Activated naive CD4-positive, alpha-beta T cell treated with anti-CD3 and anti-CD28 coated beads for 36 hours (primary cell): ENCODE data around the gene ATG12. TPM values are rescaled to one million over a fixed set of nuclear protein-coding genes. Genes with fewer than 3 reads are reported as not detected.
"Not testable (repeated sequence)": the region's sequence is repeated elsewhere in the genome, so short reads cannot be mapped to it uniquely, and the experiment has no call there.

Source experiments
- CTCF ChIA-PET: fragments of 350-600 bp; sonication (Branson Sonifier 250); formaldehyde crosslinking; loops from one replicate; lab custom pipeline; 2021; ENCODE audit warnings: antibody characterized with exemption; lab: Charles Lee
- DNase-seq: peaks from one replicate; pipeline ENCODE4 v3.0.0-alpha.2; 2020
- H3K27ac Mint-ChIP-seq: one replicate; pipeline ENCODE4 v1.8.0; 2021; ENCODE audit warnings: mild to moderate bottlenecking, mixed read lengths
- H3K27me3 Mint-ChIP-seq: one replicate; pipeline ENCODE4 v1.8.0; 2021; ENCODE audit warnings: low read depth, mixed read lengths
- H3K36me3 Mint-ChIP-seq: one replicate; pipeline ENCODE4 v1.8.0; 2021; ENCODE audit warnings: low read depth, mixed read lengths
- H3K4me1 Mint-ChIP-seq: one replicate; pipeline ENCODE4 v1.8.0; 2021; ENCODE audit warnings: low read depth, mixed read lengths
- H3K4me3 Mint-ChIP-seq: one replicate; pipeline ENCODE4 v1.8.0; 2021; ENCODE audit warnings: mild to moderate bottlenecking, moderate library complexity, mixed read lengths
- H3K9me3 Mint-ChIP-seq: one replicate; pipeline ENCODE4 v1.8.0; 2021; ENCODE audit warnings: mixed read lengths
- intact Hi-C: fragments of 100-400 bp; cut with micrococcal nuclease; formaldehyde crosslinking; loops from one replicate; pipeline ENCODE4 v1.15.1; 2023
- total RNA-seq, 2 experiments: library from RNA; stranded (reverse); gene quantifications; one replicate each; pipeline ENCODE4 v1.2.3, GENCODE V29; 2021

The ATG12 gene
- total RNA-seq, 2 experiments from 2014 or later: 39.1 to 41.3 TPM

DNA sequence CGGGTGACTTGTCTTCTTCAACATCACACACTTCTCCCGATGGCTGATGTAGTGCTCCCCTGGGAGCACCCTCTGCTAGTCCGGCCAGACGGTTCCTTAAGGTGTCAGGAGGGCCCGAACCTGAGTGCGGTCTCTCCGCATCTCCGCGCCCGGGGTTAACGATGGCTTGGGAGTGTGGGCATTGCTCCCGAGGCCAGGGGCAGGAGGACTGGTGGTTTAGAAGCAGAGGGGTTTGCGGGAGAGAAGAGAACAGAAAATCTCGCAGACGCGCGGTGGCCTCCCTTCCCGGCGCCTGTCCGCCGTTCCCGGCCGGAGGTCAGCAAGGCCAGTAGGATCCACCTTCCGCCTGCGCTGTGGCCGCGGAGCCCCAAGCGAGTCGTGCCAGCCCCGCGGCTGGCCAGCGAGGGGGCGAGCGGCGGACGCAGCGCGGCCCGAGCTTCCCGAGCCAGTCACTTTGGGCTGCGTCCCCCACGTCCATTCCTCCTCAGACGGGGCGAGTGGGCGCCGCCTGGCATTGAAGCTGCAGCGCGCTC lies 25.6 kb downstream of the ATG12 start:
- H3K36me3 Mint-ChIP-seq: no peaks in the 10 kb centered on the region
- intact Hi-C loops: loop anchor here (1.0 kb wide), 1 partner anchor 26 kb away; the partner anchor contains the start of genes AP3S1 and ATG12
- no peaks in the 10 kb centered on the region for H3K9me3 Mint-ChIP-seq
- H3K27me3 Mint-ChIP-seq: peaks cover 70% of the 10 kb centered on the region
- H3K4me3 Mint-ChIP-seq: peak overlapping the region; percentile 61
- CTCF ChIA-PET: interaction anchor here (1.1 kb wide), 1 partner anchor 15 kb away, joined by 3 read pairs; no protein-coding TSS in a partner anchor
- no peak for DNase-seq
- H3K27ac Mint-ChIP-seq: no peak overlapping the region
- H3K4me1 Mint-ChIP-seq: peaks cover 13% of the 10 kb centered on the region

DNA sequence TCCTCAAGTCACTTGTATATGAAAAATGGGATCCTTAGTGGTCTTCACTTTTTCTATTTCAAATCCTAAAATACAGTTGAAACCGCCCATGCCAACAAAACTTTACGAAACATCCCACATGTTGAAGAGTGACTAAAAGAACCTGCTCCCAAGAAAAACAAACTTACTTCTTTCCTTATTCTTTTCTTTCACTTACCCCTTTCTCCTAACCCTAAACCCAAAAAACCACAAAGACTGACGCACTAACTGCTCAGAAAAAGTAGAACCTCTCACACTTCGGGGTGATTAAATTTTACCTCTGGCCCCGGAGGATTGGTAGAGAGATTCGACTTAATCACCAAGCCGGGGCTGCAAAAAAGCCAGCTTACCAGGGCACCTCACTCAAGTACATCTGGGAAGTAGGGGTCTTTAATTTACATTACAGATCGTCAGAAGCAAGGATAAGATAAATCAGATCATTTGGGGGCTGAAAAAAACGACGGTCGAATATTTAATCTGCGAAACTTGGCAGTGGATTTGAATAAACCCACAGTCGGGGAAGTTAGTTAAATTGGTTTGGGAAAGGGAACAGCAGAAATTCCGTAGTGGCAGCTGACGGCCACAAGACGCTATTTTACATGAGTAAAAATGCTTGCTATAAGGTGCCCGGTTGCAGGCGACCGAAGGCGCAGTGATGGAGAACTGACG lies 26.2 kb downstream of the ATG12 start:
- no peaks in the 10 kb centered on the region for H3K9me3 Mint-ChIP-seq
- H3K27me3 Mint-ChIP-seq: peaks cover 67% of the 10 kb centered on the region
- H3K36me3 Mint-ChIP-seq: no peaks in the 10 kb centered on the region
- CTCF ChIA-PET: interaction anchor here (1.1 to 1.4 kb wide), 2 partner anchors 16 to 253 kb away, joined by 3 to 5 read pairs; no protein-coding TSS in a partner anchor
- H3K27ac Mint-ChIP-seq: no peak overlapping the region
- H3K4me3 Mint-ChIP-seq: peak overlapping the region; percentile 53
- H3K4me1 Mint-ChIP-seq: peaks cover 13% of the 10 kb centered on the region
- no peak for DNase-seq
- intact Hi-C loops: loop anchor here (1.0 kb wide), 1 partner anchor 26 kb away; the partner anchor contains the start of genes AP3S1 and ATG12

DNA sequence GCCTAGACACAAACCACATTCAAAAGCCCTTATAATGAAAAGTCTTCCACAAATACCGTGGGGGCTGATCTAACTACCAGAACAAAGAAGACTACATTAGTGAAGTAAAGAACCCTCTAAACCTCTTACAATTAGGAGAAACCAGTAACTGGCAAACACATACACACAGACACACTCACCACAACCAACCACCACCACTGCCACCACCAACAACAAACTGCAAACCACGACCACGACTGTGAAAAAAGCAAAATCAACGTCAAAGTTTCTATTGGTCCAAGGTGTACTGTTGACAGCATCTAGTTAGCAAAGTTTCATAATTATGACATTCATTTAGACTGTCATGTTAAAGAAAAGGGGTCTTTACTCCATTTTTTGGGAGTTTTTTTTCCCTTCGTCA lies 27.6 kb downstream of the ATG12 start:
- Mint-ChIP-seq H3K36me3 (no peaks in the 10 kb centered on the region), H3K27ac (no peak overlapping the region), H3K27me3 (peaks cover 58% of the 10 kb centered on the region), H3K4me3 (no peak overlapping the region), H3K4me1 (peaks cover 13% of the 10 kb centered on the region), H3K9me3 (no peaks in the 10 kb centered on the region)
- DNase-seq: no peak
- CTCF ChIA-PET: interaction anchor here (0.6 to 1.4 kb wide), 3 partner anchors 255 to 561 kb away, joined by 3 to 5 read pairs (median 3); no protein-coding TSS in a partner anchor
- intact Hi-C loops: no loop called here

DNA sequence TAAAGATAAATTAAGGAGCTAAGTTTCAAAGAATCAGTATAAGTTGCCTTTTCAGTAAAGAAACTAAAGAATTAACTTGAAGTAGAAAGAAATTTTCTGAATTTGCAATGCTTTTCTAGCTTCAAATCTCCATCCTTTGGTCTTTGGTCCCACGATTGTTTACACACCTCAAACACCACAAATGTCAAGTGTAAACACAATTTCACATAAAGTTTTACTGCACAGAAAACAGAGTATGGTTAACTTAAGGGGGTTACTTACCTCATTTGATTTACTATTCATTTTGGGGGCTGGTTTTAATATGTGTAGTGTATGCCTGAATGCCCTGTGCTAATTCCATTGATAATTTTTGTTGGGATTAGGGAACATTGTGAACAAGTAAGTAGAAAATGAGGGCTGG lies 29.0 kb downstream of the ATG12 start:
- no peaks in the 10 kb centered on the region for H3K9me3 Mint-ChIP-seq
- peaks cover 17% of the 10 kb centered on the region for H3K4me1 Mint-ChIP-seq
- CTCF ChIA-PET: interaction anchor here (0.6 kb wide), 2 partner anchors 16 to 198 kb away, joined by 3 to 4 read pairs; no protein-coding TSS in a partner anchor
- H3K27ac Mint-ChIP-seq: no peak overlapping the region
- DNase-seq: no peak
- H3K4me3 Mint-ChIP-seq: no peak overlapping the region
- intact Hi-C loops: no loop called here
- no peaks in the 10 kb centered on the region for H3K36me3 Mint-ChIP-seq
- peaks cover 50% of the 10 kb centered on the region for H3K27me3 Mint-ChIP-seq

- H3K4me3 Mint-ChIP-seq: no peak overlapping the region
- no peak for DNase-seq
- intact Hi-C loops: no loop called here
- H3K36me3 Mint-ChIP-seq: no peaks in the 10 kb centered on the region
- CTCF ChIA-PET: no interaction called here
- peaks cover 23% of the 10 kb centered on the region for H3K4me1 Mint-ChIP-seq
- H3K27me3 Mint-ChIP-seq: peaks cover 45% of the 10 kb centered on the region
- no peak overlapping the region for H3K27ac Mint-ChIP-seq
- no peaks in the 10 kb centered on the region for H3K9me3 Mint-ChIP-seq
Measured at GRCh38 chr5:115811406-115811805, 30.0 kb downstream of the ATG12 start.

- intact Hi-C loops: no loop called here
- Mint-ChIP-seq H3K4me3 (no peak overlapping the region), H3K27me3 (peaks cover 41% of the 10 kb centered on the region), H3K27ac (no peak overlapping the region), H3K4me1 (peaks cover 20% of the 10 kb centered on the region), H3K36me3 (no peaks in the 10 kb centered on the region), H3K9me3 (no peaks in the 10 kb centered on the region)
- CTCF ChIA-PET: no interaction called here
- DNase-seq: no peak
Measured at GRCh38 chr5:115810761-115811160, 30.6 kb downstream of the ATG12 start.

DNA sequence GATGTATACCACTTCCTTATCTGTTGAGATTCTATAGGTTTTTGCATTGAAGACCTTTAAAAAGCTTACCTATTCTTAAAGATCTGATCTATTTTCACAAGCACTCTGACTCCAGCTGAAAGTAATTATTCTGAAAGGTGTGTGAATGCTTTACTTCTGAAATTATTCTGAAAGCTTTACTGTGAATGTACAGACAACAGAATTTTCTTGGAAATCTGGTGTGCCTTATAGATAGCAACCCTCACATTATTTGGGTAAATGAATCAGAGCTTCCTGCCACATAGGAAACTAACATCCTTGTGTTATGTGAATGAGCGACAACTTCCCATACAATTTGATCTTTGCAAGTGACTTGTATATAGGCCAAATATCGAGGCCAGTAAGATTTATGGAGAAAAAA lies 31.4 kb downstream of the ATG12 start:
- CTCF ChIA-PET: no interaction called here

GRCh38 chr5:115808066-115808465 lies 33.3 kb downstream of the ATG12 start:
- intact Hi-C loops, H3K36me3 Mint-ChIP-seq, DNase-seq, H3K4me3 Mint-ChIP-seq, H3K27ac Mint-ChIP-seq, H3K9me3 Mint-ChIP-seq: not testable (repeated sequence)
- peaks cover 16% of the 10 kb centered on the region for H3K27me3 Mint-ChIP-seq
- CTCF ChIA-PET: interaction anchor here (0.5 to 0.7 kb wide), 2 partner anchors 89 to 681 kb away, joined by 4 read pairs; no protein-coding TSS in a partner anchor
- H3K4me1 Mint-ChIP-seq: peaks cover 10% of the 10 kb centered on the region

More for the DNA sequence above, 31.4 kb downstream of the ATG12 start:
- intact Hi-C loops: no loop called here
- no peaks in the 10 kb centered on the region for H3K36me3 Mint-ChIP-seq
- peaks cover 12% of the 10 kb centered on the region for H3K4me1 Mint-ChIP-seq
- peaks cover 33% of the 10 kb centered on the region for H3K27me3 Mint-ChIP-seq
- no peak overlapping the region for H3K27ac Mint-ChIP-seq
- H3K9me3 Mint-ChIP-seq: no peaks in the 10 kb centered on the region
- no peak for DNase-seq
- no peak overlapping the region for H3K4me3 Mint-ChIP-seq

GRCh38 chr5:115807654-115808052 lies 33.7 kb downstream of the ATG12 start:
- CTCF ChIA-PET: interaction anchor here (0.7 kb wide), 1 partner anchor 680 kb away, joined by 4 read pairs; no protein-coding TSS in a partner anchor
- no peak overlapping the region for H3K4me3 Mint-ChIP-seq
- peaks cover 14% of the 10 kb centered on the region for H3K27me3 Mint-ChIP-seq
- no peak overlapping the region for H3K27ac Mint-ChIP-seq
- H3K4me1 Mint-ChIP-seq: peaks cover 10% of the 10 kb centered on the region
- H3K9me3 Mint-ChIP-seq: no peaks in the 10 kb centered on the region
- no peaks in the 10 kb centered on the region for H3K36me3 Mint-ChIP-seq
- intact Hi-C loops: no loop called here
- no peak for DNase-seq

DNA sequence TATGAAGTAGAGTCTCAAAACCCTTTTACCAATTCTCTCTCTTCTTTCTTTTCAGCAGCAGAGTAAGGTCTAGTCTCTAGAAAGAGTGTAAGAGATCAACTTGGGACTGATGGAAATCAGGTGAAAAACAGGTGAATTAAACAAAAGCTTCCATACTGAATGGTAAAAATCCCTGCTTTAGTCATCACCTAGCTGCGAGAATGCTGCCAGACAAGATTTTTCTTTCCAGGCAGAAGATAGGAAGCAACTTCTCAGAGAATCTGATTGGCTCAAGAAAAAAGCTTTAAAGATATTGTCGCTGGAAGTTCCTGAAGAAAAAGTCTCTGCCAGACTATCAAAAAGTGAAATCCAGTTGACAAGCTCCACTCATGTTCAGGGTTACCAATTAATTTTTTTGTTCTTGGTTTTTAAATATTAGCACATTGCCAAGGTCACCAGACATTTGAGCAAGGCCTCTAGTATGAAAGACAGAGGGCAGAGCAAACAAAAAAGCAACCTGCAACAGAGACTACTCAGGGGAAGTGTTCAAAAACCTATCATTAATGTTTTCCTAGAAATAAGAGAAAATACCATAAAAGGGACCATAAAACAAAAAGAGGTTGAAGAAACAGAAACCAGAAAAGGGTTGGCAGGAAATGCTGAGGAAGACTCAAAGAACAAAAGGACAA lies 34.2 kb downstream of the ATG12 start:
- peaks cover 10% of the 10 kb centered on the region for H3K4me1 Mint-ChIP-seq
- DNase-seq: no peak
- no peaks in the 10 kb centered on the region for H3K9me3 Mint-ChIP-seq
- H3K4me3 Mint-ChIP-seq: no peak overlapping the region
- peaks cover 14% of the 10 kb centered on the region for H3K27me3 Mint-ChIP-seq
- H3K27ac Mint-ChIP-seq: no peak overlapping the region
- intact Hi-C loops: no loop called here
- no peaks in the 10 kb centered on the region for H3K36me3 Mint-ChIP-seq
- CTCF ChIA-PET: interaction anchor here (1.2 kb wide), 1 partner anchor 21 kb away, joined by 4 read pairs; no protein-coding TSS in a partner anchor

DNA sequence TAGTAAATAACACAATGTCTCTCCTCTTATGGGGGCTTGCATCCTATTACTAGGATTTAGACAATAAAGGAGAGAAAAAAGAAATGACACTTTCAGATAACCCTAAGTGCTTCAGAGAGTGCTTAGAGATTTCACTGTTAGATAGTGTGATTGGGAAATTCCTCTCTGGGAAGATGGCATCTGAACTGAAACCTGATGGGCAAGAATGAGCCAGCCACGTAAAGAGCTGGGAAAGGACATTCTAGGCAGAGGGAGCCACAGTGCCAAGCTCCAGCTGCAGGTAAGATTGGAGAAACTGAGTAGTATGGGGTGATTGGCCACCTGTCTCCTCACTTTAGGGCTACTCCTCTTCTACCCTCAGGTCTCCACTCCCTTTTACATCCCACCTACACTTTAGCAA lies 39.4 kb downstream of the ATG12 start:
- Mint-ChIP-seq H3K9me3 (no peaks in the 10 kb centered on the region), H3K4me3 (no peak overlapping the region), H3K36me3 (no peaks in the 10 kb centered on the region), H3K4me1 (peaks cover 3% of the 10 kb centered on the region), H3K27me3 (peaks cover 3% of the 10 kb centered on the region), H3K27ac (no peak overlapping the region)
- intact Hi-C loops: no loop called here
- DNase-seq: no peak
- CTCF ChIA-PET: no interaction called here

- no peaks in the 10 kb centered on the region for H3K36me3 Mint-ChIP-seq
- peaks cover 6% of the 10 kb centered on the region for H3K27me3 Mint-ChIP-seq
- intact Hi-C loops: no loop called here
- CTCF ChIA-PET: no interaction called here
- no peak overlapping the region for H3K4me3 Mint-ChIP-seq
- no peaks in the 10 kb centered on the region for H3K9me3 Mint-ChIP-seq
- DNase-seq: no peak
- no peak overlapping the region for H3K27ac Mint-ChIP-seq
- H3K4me1 Mint-ChIP-seq: no peaks in the 10 kb centered on the region
Measured at GRCh38 chr5:115801152-115801551, 40.2 kb downstream of the ATG12 start.
